PC-9 (cell line): ENCODE measurements around the gene NADSYN1. TPM values are rescaled to one million over a fixed set of nuclear protein-coding genes. Genes with fewer than 3 reads are reported as not detected.

ENCODE experiments used
- BruUV-seq: library from RNA; stranded (reverse); fragments of 400-500 nt; replicated peaks from 2 replicates; lab custom pipeline; 2021; lab: Mats Ljungman, UMichigan
- CTCF ChIA-PET: fragments of 300-600 bp; sonication (Branson Sonifier 250); formaldehyde crosslinking; loops from one replicate; lab custom pipeline; 2022; ENCODE audit warnings: antibody characterized with exemption; lab: Charles Lee
- POLR2A ChIA-PET: fragments of 300-600 bp; sonication (Branson Sonifier 250); formaldehyde crosslinking; loops from one replicate; lab custom pipeline; 2022; ENCODE audit warnings: antibody characterized with exemption; ENCODE audit not compliant: unreplicated experiment; lab: Charles Lee
- DNase-seq, 2 experiments: peaks; one replicate each; pipeline versions ENCODE4 v3.0.0 to v3.0.0-alpha.2; 2015 to 2022; ENCODE audit warnings: mixed read lengths in 1 of 2
- H2AFZ ChIP-seq: fragments of 200-600 bp; sonication (generic); 2 replicates; pipeline ENCODE4 v1.8.1; 2017; ENCODE audit warnings: antibody characterized with exemption
- H3F3A ChIP-seq: fragments of 200-600 bp; sonication (generic); 2 replicates; pipeline ENCODE4 v1.8.1; 2017; ENCODE audit warnings: antibody characterized with exemption, mild to moderate bottlenecking, low read depth; ENCODE audit not compliant: insufficient read depth
- H3K27ac ChIP-seq: fragments of 200-600 bp; sonication (generic); 2 replicates; pipeline ENCODE4 v1.6.1; 2016; ENCODE audit warnings: mixed run types
- H3K27me3 ChIP-seq: fragments of 200-600 bp; sonication (generic); 2 replicates; pipeline ENCODE4 v1.6.1; 2016; ENCODE audit warnings: low read depth, mixed run types; ENCODE audit not compliant: insufficient read depth
- H3K36me3 ChIP-seq: fragments of 200-600 bp; sonication (generic); 2 replicates; pipeline ENCODE4 v1.6.1; 2016; ENCODE audit warnings: low read depth, mixed run types
- H3K4me1 ChIP-seq: fragments of 200-600 bp; sonication (generic); replicated peaks from 2 replicates; pipeline ENCODE4 v1.6.1; 2016; ENCODE audit warnings: mixed run types; ENCODE audit not compliant: insufficient read depth
- H3K4me2 ChIP-seq: fragments of 200-600 bp; sonication (generic); 2 replicates; pipeline ENCODE4 v1.6.1; 2017; ENCODE audit warnings: mixed run types
- H3K4me3 ChIP-seq: fragments of 200-600 bp; sonication (generic); 2 replicates; pipeline ENCODE4 v1.6.1; 2016; ENCODE audit warnings: mixed run types
- H3K79me2 ChIP-seq: fragments of 200-600 bp; sonication (generic); 2 replicates; pipeline ENCODE4 v1.6.1; 2017; ENCODE audit warnings: low read depth, mixed run types
- H3K9me2 ChIP-seq: fragments of 200-600 bp; sonication (generic); 2 replicates; pipeline ENCODE4 v1.8.1; 2017; ENCODE audit warnings: mild to moderate bottlenecking; ENCODE audit not compliant: insufficient read depth
- H3K9me3 ChIP-seq: fragments of 200-600 bp; sonication (generic); 2 replicates; pipeline ENCODE4 v1.8.1; 2016; ENCODE audit warnings: low read depth; ENCODE audit not compliant: insufficient read depth
- H4K20me1 ChIP-seq: fragments of 200-600 bp; sonication (generic); 2 replicates; pipeline ENCODE4 v1.8.1; 2017; ENCODE audit not compliant: insufficient read depth
- EZH2 ChIP-seq: fragments of 200-600 bp; sonication (generic); IDR thresholded peaks from 2 replicates; pipeline ENCODE4 v1.8.0; 2017; ENCODE audit warnings: antibody characterized with exemption, low read depth
- intact Hi-C: fragments of 100-400 bp; cut with micrococcal nuclease; formaldehyde crosslinking; loops from one replicate; pipeline ENCODE4 v1.10.0; 2022; ENCODE audit not compliant: unreplicated experiment
- total RNA-seq: library from RNA; stranded (reverse); gene quantifications from 2 replicates; pipeline ENCODE4 v1.2.3, GENCODE V29; 2021
- TF ChIP-seq, protein P1 (sequence below): fragments of 200-600 bp; sonication (generic); conservative IDR thresholded peaks from 2 replicates; pipeline ENCODE4 v1.6.1; 2017; ENCODE audit warnings: mixed run types, antibody characterized with exemption, mild to moderate bottlenecking, moderate library complexity

NADSYN1 gene
- total RNA-seq, 1 experiment from 2014 or later: 118 TPM

DNA sequence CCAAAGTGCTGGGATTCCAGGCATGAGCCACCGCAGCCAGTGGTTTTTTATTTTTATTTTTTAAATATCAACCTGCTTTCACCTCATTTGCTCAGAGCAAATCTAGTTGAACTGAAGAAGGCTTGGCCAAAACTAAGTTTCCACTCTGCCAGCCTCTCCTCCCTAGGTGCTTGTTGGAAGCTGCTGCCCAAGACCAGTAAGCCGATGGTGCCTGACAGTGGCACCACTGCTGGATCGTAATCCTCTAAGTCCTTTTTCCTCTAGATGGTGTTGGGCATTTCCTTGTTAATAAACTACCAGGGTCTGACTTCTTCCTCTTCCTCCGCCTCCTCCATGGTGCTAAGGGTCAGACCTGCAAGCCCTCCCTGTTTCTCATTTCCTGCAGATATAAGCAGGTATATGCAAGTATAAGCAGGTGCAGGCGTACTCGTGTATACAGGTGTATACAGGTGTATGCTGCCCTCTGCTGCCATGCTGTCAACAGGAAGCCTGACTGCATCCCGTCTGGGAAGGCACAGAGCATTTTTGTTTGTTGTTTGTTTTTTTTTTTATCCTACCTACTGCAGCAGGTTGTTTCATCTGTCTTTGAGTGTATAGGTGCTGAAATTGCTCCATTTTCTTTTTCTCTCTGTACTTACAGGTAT, 1.6 kb downstream of the NADSYN1 start:
- CTCF ChIA-PET: no interaction called here
- no peak overlapping the region for H2AFZ ChIP-seq
- no TSS peak for BruUV-seq
- H4K20me1 ChIP-seq: peaks cover 14% of the 10 kb centered on the region; the same call in 1 of the 2 replicates
- peaks cover 32% of the 10 kb centered on the region for H3K79me2 ChIP-seq
- DNase-seq: peak; percentile 44 to 45
- POLR2A ChIA-PET: no interaction called here
- no peaks in the 10 kb centered on the region for H3K27me3 ChIP-seq
- no peaks in the 10 kb centered on the region for H3K9me3 ChIP-seq
- peak overlapping the region; percentile 83 for H3K4me2 ChIP-seq
- TF ChIP-seq, protein P1, sequence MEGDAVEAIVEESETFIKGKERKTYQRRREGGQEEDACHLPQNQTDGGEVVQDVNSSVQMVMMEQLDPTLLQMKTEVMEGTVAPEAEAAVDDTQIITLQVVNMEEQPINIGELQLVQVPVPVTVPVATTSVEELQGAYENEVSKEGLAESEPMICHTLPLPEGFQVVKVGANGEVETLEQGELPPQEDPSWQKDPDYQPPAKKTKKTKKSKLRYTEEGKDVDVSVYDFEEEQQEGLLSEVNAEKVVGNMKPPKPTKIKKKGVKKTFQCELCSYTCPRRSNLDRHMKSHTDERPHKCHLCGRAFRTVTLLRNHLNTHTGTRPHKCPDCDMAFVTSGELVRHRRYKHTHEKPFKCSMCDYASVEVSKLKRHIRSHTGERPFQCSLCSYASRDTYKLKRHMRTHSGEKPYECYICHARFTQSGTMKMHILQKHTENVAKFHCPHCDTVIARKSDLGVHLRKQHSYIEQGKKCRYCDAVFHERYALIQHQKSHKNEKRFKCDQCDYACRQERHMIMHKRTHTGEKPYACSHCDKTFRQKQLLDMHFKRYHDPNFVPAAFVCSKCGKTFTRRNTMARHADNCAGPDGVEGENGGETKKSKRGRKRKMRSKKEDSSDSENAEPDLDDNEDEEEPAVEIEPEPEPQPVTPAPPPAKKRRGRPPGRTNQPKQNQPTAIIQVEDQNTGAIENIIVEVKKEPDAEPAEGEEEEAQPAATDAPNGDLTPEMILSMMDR: peak; percentile 50; the same call in 1 of the 2 replicates
- TF ChIP-seq EZH2: no peak
- peaks cover 14% of the 10 kb centered on the region; the same call in 1 of the 2 replicates for H3F3A ChIP-seq
- H3K4me3 ChIP-seq: peak overlapping the region; percentile 96; the same call in 1 of the 2 replicates
- H3K27ac ChIP-seq: no peak overlapping the region
- no peaks in the 10 kb centered on the region for H3K9me2 ChIP-seq
- intact Hi-C loops: loop anchor here (10.0 kb wide), 1 partner anchor 130 kb away; the partner anchor contains the start of gene KRTAP5-11
- H3K4me1 ChIP-seq: peaks cover 34% of the 10 kb centered on the region
- 0 out of 2 replicates have a peak, but pooled peaks cover 5% of the 10 kb centered on the region for H3K36me3 ChIP-seq

DNA sequence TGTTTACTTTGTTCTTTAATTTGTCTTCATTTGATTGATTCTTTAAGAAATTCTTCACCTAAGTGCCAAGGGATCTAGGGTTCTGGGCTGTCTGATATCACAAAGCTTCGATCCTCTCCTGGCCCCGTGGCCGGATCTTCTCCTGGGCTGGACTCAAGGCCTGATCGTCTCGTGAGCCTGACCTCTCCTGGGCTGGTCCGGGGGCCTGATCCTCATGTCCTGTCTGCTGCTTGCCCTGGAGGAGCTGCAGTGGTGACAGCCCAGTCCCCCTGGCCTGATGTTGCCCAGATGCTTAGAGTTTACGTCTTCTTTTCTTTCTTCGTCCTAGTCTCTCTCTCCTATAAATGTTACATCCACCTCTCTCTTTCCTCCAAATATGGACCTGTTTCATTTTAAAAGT, 3.3 kb downstream of the NADSYN1 start:
- Histone ChIP-seq H3K4me2 (no peak overlapping the region), H4K20me1 (peaks cover 14% of the 10 kb centered on the region; the same call in 1 of the 2 replicates), H3K4me1 (peaks cover 20% of the 10 kb centered on the region), H3K9me3 (no peaks in the 10 kb centered on the region), H3K4me3 (no peak overlapping the region), H3F3A (peaks cover 9% of the 10 kb centered on the region; the same call in 1 of the 2 replicates), H3K79me2 (peaks cover 22% of the 10 kb centered on the region), H3K36me3 (0 out of 2 replicates have a peak, but pooled peaks cover 5% of the 10 kb centered on the region), H2AFZ (no peak overlapping the region), H3K27ac (no peak overlapping the region), H3K9me2 (no peaks in the 10 kb centered on the region), H3K27me3 (no peaks in the 10 kb centered on the region)
- no peak for TF ChIP-seq EZH2
- TF ChIP-seq, protein P1: no peak
- intact Hi-C loops: loop anchor here (10.0 kb wide), 1 partner anchor 129 kb away; the partner anchor contains the start of gene KRTAP5-11
- no TSS peak for BruUV-seq
- ChIA-PET CTCF (no interaction called here), POLR2A (no interaction called here)
- DNase-seq: no peak

DNA sequence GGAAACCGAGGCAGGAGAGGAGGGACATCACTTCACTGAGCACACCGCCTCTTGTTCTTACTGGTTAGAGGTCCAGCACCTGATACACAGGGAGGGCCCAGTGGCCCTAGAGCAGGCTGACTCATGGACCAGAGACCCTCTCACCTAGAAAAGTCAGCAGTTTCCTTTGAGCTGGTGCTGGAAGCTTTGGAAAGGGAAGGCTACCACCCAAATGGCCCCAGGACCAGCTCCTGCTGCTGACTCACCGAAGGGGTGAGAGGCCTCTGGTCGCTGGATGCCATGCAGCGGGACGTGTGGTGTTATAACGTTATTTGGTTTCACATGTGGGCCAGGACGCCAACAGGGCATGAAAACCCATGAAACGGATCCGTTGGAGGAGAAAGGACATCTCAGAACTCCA, 3.8 kb downstream of the NADSYN1 start:
- POLR2A ChIA-PET: no interaction called here
- BruUV-seq: no TSS peak

More for the DNA sequence above, 3.8 kb downstream of the NADSYN1 start:
- Histone ChIP-seq H3K4me1 (peaks cover 18% of the 10 kb centered on the region), H3K9me2 (no peaks in the 10 kb centered on the region), H3K27ac (no peak overlapping the region), H3K9me3 (no peaks in the 10 kb centered on the region), H2AFZ (no peak overlapping the region), H3K4me2 (no peak overlapping the region), H3K36me3 (0 out of 2 replicates have a peak, but pooled peaks cover 5% of the 10 kb centered on the region), H3K79me2 (peaks cover 22% of the 10 kb centered on the region), H4K20me1 (peaks cover 14% of the 10 kb centered on the region; the same call in 1 of the 2 replicates), H3K4me3 (no peak overlapping the region), H3K27me3 (no peaks in the 10 kb centered on the region), H3F3A (peaks cover 8% of the 10 kb centered on the region; the same call in 1 of the 2 replicates)
- CTCF ChIA-PET: no interaction called here
- no peak for DNase-seq
- intact Hi-C loops: loop anchor here (10.0 kb wide), 1 partner anchor 128 kb away; the partner anchor contains the start of gene KRTAP5-11
- no peak for TF ChIP-seq EZH2
- TF ChIP-seq, protein P1: no peak
